AG04449 (cell line): Measurements from ENCODE around the gene AMBRA1.

Experiments
- CTCF ChIA-PET: fragments of 350-600 bp; formaldehyde crosslinking; extraction: SDS; loops from one replicate; lab custom pipeline; 2021; ENCODE audit warnings: antibody characterized with exemption; lab: Yijun Ruan, JAX
- POLR2A ChIA-PET: fragments of 400-600, 350-600 bp; formaldehyde crosslinking; extraction: SDS; loops from one replicate; lab custom pipeline; 2020; ENCODE audit warnings: antibody characterized with exemption, inconsistent platforms; lab: Yijun Ruan, JAX
- DNase-seq: peaks from one replicate; pipeline ENCODE4 v3.0.0-alpha.2; 2010; ENCODE audit warnings: low read depth, low spot score
- H3K4me3 ChIP-seq: 2 replicates; pipeline ENCODE4 v1.5.1; 2011; ENCODE audit warnings: low read depth, mild to moderate bottlenecking, control low read depth, low read length
- CTCF ChIP-seq: IDR thresholded peaks from one replicate; pipeline ENCODE4 v1.5.1; 2011; ENCODE audit warnings: mild to moderate bottlenecking, moderate library complexity, low read length, control low read depth, inconsistent platforms; ENCODE audit not compliant: insufficient read depth; ENCODE audit errors: missing control alignments

AMBRA1 gene

GRCh38 chr11:46559815-46560214 is 34.0 kb downstream of the AMBRA1 start:
- H3K4me3 ChIP-seq: no peak overlapping the region

GRCh38 chr11:46557684-46558151 is 36.1 kb downstream of the AMBRA1 start:
- H3K4me3 ChIP-seq: no peak overlapping the region
- CTCF ChIA-PET: interaction anchor here (1.2 to 4.3 kb wide), 2 partner anchors 18 to 190 kb away, joined by 4 to 24 read pairs; no protein-coding TSS in a partner anchor
- no peak for DNase-seq
- POLR2A ChIA-PET: no interaction called here
- no peak for TF ChIP-seq CTCF

More at GRCh38 chr11:46559815-46560214, 34.0 kb downstream of the AMBRA1 start:
- ChIA-PET POLR2A (no interaction called here), CTCF (interaction anchor here (1.1 kb wide), 1 partner anchor 31 kb away, joined by 4 read pairs; no protein-coding TSS in a partner anchor)
- no peak for DNase-seq
- no peak for TF ChIP-seq CTCF

GRCh38 chr11:46555267-46556054 is 38.4 kb downstream of the AMBRA1 start:
- no peak overlapping the region for H3K4me3 ChIP-seq
- no peak for DNase-seq
- POLR2A ChIA-PET: no interaction called here
- CTCF ChIA-PET: interaction anchor here (1.0 to 4.3 kb wide), 7 partner anchors 15 to 172 kb away, joined by 3 to 24 read pairs (median 6); no protein-coding TSS in a partner anchor
- no peak for TF ChIP-seq CTCF

GRCh38 chr11:46554213-46555147 is 39.3 kb downstream of the AMBRA1 start:
- no peak for DNase-seq
- no peak overlapping the region for H3K4me3 ChIP-seq
- TF ChIP-seq CTCF: no peak
- POLR2A ChIA-PET: no interaction called here
- CTCF ChIA-PET: interaction anchor here (0.8 to 4.3 kb wide), 6 partner anchors 14 to 187 kb away, joined by 3 to 24 read pairs (median 4); no protein-coding TSS in a partner anchor

- H3K4me3 ChIP-seq: no peak overlapping the region
- ChIA-PET CTCF (interaction anchor here (1.1 to 4.3 kb wide), 3 partner anchors 14 to 186 kb away, joined by 3 to 24 read pairs (median 14); no protein-coding TSS in a partner anchor), POLR2A (no interaction called here)
- DNase-seq: no peak
- no peak for TF ChIP-seq CTCF
These were observed 40.0 kb downstream of the AMBRA1 start for GRCh38 chr11:46553814-46554212.
